ENCODE measurements around the gene ITGA6.

DNA sequence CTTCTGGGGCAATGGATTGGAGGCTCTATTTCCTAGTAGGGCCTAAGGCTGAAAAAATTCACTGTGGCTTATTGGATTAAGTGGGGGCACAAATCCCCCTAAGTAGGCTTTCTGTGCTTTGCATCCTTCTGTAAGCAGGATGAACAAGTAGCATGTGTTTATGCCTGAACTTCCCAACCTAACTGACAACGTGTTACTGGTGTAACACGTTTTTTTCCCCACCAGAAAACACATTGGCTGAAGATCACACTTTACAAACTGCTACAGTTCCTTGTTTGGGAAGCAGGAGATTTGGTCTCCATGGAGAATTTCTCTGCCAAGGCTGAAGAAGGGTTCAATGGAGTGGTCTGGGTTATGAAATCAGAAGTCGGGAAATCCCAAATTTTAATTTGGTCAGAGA, 7.2 kb upstream of the ITGA6 start:
- TF ChIP-seq CTCF (IDR thresholded peaks at IDR 0.05) (no peak), POLR2A (IDR thresholded peaks at IDR 0.05) (no peak)
